Adrenal gland (tissue), 12 donors: ENCODE results near the gene DLX5. TPM values are rescaled to one million over a fixed set of nuclear protein-coding genes. Genes with fewer than 3 reads are reported as not detected.

Experiments used
- DNase-seq, 7 donors: peaks; one replicate each; pipeline ENCODE4 v3.0.0-alpha.2; 2019 to 2020
- H3K27ac ChIP-seq, 5 donors: fragments of 200-600 bp; sonication (generic) in 4 of 5; 1 replicate in 3 of 5; 2 replicates in 2 of 5; pipeline versions ENCODE4 v1.5.1 to v1.8.0; 2016 to 2020; ENCODE audit warnings: mild to moderate bottlenecking in 1 of 5
- H3K27me3 ChIP-seq: fragments of 200-600 bp; 2 replicates; pipeline ENCODE4 v1.8.0; 2021
- H3K36me3 ChIP-seq, 2 donors: fragments of 200-600 bp; replicated peaks in 1 of 2; 1 replicate in 1 of 2; 2 replicates in 1 of 2; pipeline versions ENCODE4 v1.5.1 to v1.8.0; 2018 to 2022
- H3K4me1 ChIP-seq, 2 donors: fragments of 200-600 bp; replicated peaks in 1 of 2; 1 replicate in 1 of 2; 2 replicates in 1 of 2; pipeline versions ENCODE4 v1.5.1 to v1.8.0; 2018 to 2021
- H3K4me3 ChIP-seq, 4 donors: fragments of 200-600 bp; sonication (generic) in 3 of 4; one replicate each; pipeline ENCODE4 v1.5.1; 2016 to 2018
- H3K9me3 ChIP-seq, 3 donors: fragments of 200-600 bp; sonication (generic) in 1 of 3; replicated peaks in 1 of 3; 1 replicate in 2 of 3; 2 replicates in 1 of 3; pipeline versions ENCODE4 v1.5.1 to v1.8.0; 2016 to 2021
- CTCF ChIP-seq, 6 experiments: fragments of 450-650 bp in 4 of 6; fragments of 200-600 bp in 2 of 6; sonication (generic) in 1 of 6; IDR thresholded peaks; 1 replicate in 5 of 6; 2 replicates in 1 of 6; pipeline versions ENCODE4 v1.5.1 to v1.8.0; 2016 to 2021; ENCODE audit warnings: antibody characterized with exemption in 6 of 6, mild to moderate bottlenecking in 2 of 6, moderate library complexity in 1 of 6
- POLR2A ChIP-seq, 2 donors: fragments of 450-650 bp; IDR thresholded peaks; one replicate each; pipeline ENCODE4 v1.6.1; 2017; ENCODE audit warnings: antibody characterized with exemption in 2 of 2, mild to moderate bottlenecking in 2 of 2, moderate library complexity in 1 of 2
- WGBS, 4 donors: extraction: QIAGEN DNeasy Blood & Tissue Kit in 2 of 4; methylation state at CpG; one replicate each; pipeline versions ENCODE4 v1.1.5 to v1.1.7; 2013 to 2017; 5-methylcytosine and 5-hydroxymethylcytosine counted together
- intact Hi-C, 2 donors: fragments of 100-400 bp; cut with DNase I; formaldehyde crosslinking; loops; one replicate each; pipeline versions ENCODE4 v1.14.1 to v1.15.0; 2022 to 2023
- polyA plus RNA-seq, 3 donors: library from polyadenylated mRNA; stranded (reverse); fragments of 200-250 nt in 2 of 3; fragments of 350-450 nt in 1 of 3; fragmentation: Illumina TruSeq in 1 of 3; extraction: RNeasy Lipid Tissue Mini Kit (QIAGEN cat#74804) in 1 of 3; gene quantifications; one replicate each; pipeline ENCODE4 v1.2.3, GENCODE V29; 2013 to 2014
- total RNA-seq, 9 donors: library from RNA; depleted of rRNA in 4 of 9; stranded (reverse); fragments of >200 nt in 4 of 9; fragments of 120-200 nt in 1 of 9; fragmentation: NEBNext Ultra II Directional in 1 of 9; extraction: Animal tissue kit (Norgen Biotek cat#: 25700) in 1 of 9; gene quantifications; one replicate each; pipeline versions ENCODE4 v1.1.0 to v1.2.4, GENCODE V29; 2013 to 2023
- donor health status: healthy with polysubstance abuse.
- donor health status: Bipolar disorder and iron deficiency.
- donor health status: DM: yes; HTN: yes; CAD: no.
- donor health status: DM: no; HTN: no; CAD: no.
- donor health status: DM: no; HTN: no; CAD: no.
- donor health status: DM: yes; HTN: yes; CAD: no.

Gene DLX5
- total and polyA plus RNA-seq, 12 donors: 0.11 to 0.55 (median 0.24) TPM; not detected in 5

GRCh38 chr7:97004247-97005182 lies 20.1 kb downstream of the DLX5 start:
- no peaks in the 10 kb centered on the region for H3K9me3 ChIP-seq
- peaks cover 95% of the 10 kb centered on the region for H3K27me3 ChIP-seq
- 10 to 15% (median 12%) methylated on average over 20 of the region's 20 CpGs for WGBS, 4 donors
- H3K4me3 ChIP-seq: peak overlapping the region in 1 of 4 donors; percentile 36
- H3K4me1 ChIP-seq: peaks cover 0 to 11% of the 10 kb centered on the region in 2 donors
- TF ChIP-seq POLR2A (IDR thresholded peaks at IDR 0.05): no peak
- no peak for DNase-seq
- no peak overlapping the region for H3K27ac ChIP-seq
- intact Hi-C loops: no loop called here
- no peaks in the 10 kb centered on the region for H3K36me3 ChIP-seq

- TF ChIP-seq CTCF (IDR thresholded peaks at IDR 0.05) (no peak), POLR2A (IDR thresholded peaks at IDR 0.05) (no peak)
- 10 to 14% (median 12%) methylated on average over 33 to 49 of the region's 49 CpGs for WGBS, 4 donors
- H3K27me3 ChIP-seq: peaks cover 96% of the 10 kb centered on the region
- no peak overlapping the region for H3K4me3 ChIP-seq
- H3K36me3 ChIP-seq: no peaks in the 10 kb centered on the region
- H3K9me3 ChIP-seq: no peaks in the 10 kb centered on the region
- H3K4me1 ChIP-seq: peaks cover 0 to 11% of the 10 kb centered on the region in 2 donors
- H3K27ac ChIP-seq: no peak overlapping the region
- intact Hi-C loops: no loop called here
- DNase-seq: no peak
Measured at GRCh38 chr7:97003262-97004246, 21.1 kb downstream of the DLX5 start.

GRCh38 chr7:97002555-97003261 lies 21.9 kb downstream of the DLX5 start:
- 26 to 27% (median 26%) methylated on average over 22 of the region's 22 CpGs for WGBS, 4 donors
- TF ChIP-seq CTCF (IDR thresholded peaks at IDR 0.05) (no peak), POLR2A (IDR thresholded peaks at IDR 0.05) (no peak)
- intact Hi-C loops: no loop called here

GRCh38 chr7:97001656-97002554 lies 22.7 kb downstream of the DLX5 start:
- 47 to 53% (median 51%) methylated on average over 21 to 39 of the region's 39 CpGs for WGBS, 4 donors
- TF ChIP-seq POLR2A (IDR thresholded peaks at IDR 0.05) (no peak), CTCF (IDR thresholded peaks at IDR 0.05) (no peak)
- Histone ChIP-seq H3K27me3 (peaks cover 97% of the 10 kb centered on the region), H3K9me3 (no peaks in the 10 kb centered on the region), H3K27ac (no peak overlapping the region), H3K4me1 (peaks cover 0 to 11% of the 10 kb centered on the region in 2 donors), H3K4me3 (no peak overlapping the region), H3K36me3 (no peaks in the 10 kb centered on the region)
- intact Hi-C loops: no loop called here
- DNase-seq: no peak

More at GRCh38 chr7:97002555-97003261, 21.9 kb downstream of the DLX5 start:
- Histone ChIP-seq H3K9me3 (no peaks in the 10 kb centered on the region), H3K4me1 (peaks cover 0 to 11% of the 10 kb centered on the region in 2 donors), H3K4me3 (no peak overlapping the region), H3K27me3 (peaks cover 97% of the 10 kb centered on the region), H3K27ac (no peak overlapping the region), H3K36me3 (no peaks in the 10 kb centered on the region)
- no peak for DNase-seq
